ENCODE results near the gene MYO1H.

MYO1H gene

DNA sequence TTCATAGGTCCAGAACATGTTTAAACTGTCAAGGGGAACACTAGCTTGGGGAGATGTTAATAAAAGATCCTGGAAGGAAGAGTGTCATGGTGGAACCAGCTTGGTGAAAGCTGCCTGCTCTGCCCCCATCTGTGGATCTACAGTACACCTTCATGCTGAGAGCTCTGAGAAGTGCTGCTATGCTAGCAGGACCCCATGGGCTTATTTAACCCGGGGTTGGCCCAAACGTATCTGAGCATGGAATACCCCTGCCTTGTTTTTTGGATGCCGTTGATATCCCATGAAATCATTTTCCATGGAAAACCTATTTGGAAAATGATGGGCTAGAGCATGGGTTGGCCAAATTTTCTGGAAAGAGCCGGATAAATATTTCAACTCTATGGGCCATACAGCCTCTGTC is 144.0 kb downstream of the MYO1H start:
- H3K36me3 ChIP-seq (ENCODE audit: control insufficient read depth in 2 of 2, insufficient read depth in 1 of 2, low read length in 2 of 2): peaks cover 22 to 81% of the 10 kb centered on the region in 2 experiments
- H3K27ac ChIP-seq (ENCODE audit: extremely low read depth, low read depth, low read length): no peak overlapping the region
- TF ChIP-seq, protein P1, sequence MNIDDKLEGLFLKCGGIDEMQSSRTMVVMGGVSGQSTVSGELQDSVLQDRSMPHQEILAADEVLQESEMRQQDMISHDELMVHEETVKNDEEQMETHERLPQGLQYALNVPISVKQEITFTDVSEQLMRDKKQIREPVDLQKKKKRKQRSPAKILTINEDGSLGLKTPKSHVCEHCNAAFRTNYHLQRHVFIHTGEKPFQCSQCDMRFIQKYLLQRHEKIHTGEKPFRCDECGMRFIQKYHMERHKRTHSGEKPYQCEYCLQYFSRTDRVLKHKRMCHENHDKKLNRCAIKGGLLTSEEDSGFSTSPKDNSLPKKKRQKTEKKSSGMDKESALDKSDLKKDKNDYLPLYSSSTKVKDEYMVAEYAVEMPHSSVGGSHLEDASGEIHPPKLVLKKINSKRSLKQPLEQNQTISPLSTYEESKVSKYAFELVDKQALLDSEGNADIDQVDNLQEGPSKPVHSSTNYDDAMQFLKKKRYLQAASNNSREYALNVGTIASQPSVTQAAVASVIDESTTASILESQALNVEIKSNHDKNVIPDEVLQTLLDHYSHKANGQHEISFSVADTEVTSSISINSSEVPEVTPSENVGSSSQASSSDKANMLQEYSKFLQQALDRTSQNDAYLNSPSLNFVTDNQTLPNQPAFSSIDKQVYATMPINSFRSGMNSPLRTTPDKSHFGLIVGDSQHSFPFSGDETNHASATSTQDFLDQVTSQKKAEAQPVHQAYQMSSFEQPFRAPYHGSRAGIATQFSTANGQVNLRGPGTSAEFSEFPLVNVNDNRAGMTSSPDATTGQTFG (tag by site-specific recombination; IDR thresholded peaks at IDR 0.05; ENCODE audit: borderline replicate concordance): no peak
- TF ChIP-seq KLF8 (tag by site-specific recombination; IDR thresholded peaks at IDR 0.05): no peak
- no peak for TF ChIP-seq KLF1 (tag by site-specific recombination; IDR thresholded peaks at IDR 0.05)
- TF ChIP-seq ZNF660 (tag by site-specific recombination; IDR thresholded peaks at IDR 0.05): no peak
- TF ChIP-seq ZFP37 (tag by site-specific recombination; IDR thresholded peaks at IDR 0.05): no peak
- TF ChIP-seq GFI1B (tag by site-specific recombination; IDR thresholded peaks at IDR 0.05): no peak
- TF ChIP-seq ZNF155 (tag by site-specific recombination; IDR thresholded peaks at IDR 0.05): no peak
- TF ChIP-seq ZNF629 (tag by site-specific recombination; IDR thresholded peaks at IDR 0.05): no peak
- TF ChIP-seq TCF7L2 (IDR thresholded peaks at IDR 0.05; ENCODE audit: borderline replicate concordance, low read depth, low read length): no peak
- TF ChIP-seq ZBTB8A (tag by site-specific recombination; IDR thresholded peaks at IDR 0.05): no peak
- no peak for TF ChIP-seq ZNF561 (tag by site-specific recombination; IDR thresholded peaks at IDR 0.05; ENCODE audit: borderline replicate concordance)
- TF ChIP-seq ZBTB17 (tag by site-specific recombination; IDR thresholded peaks at IDR 0.05): no peak
- ChIA-PET CTCF (interaction anchor here (0.5 to 1.4 kb wide), 3 partner anchors 64 to 280 kb away, joined by 3 to 4 read pairs (median 3); no protein-coding TSS in a partner anchor), POLR2A (no interaction called here)
- no peaks in the 10 kb centered on the region for H3K4me1 ChIP-seq (ENCODE audit: control insufficient read depth, insufficient read depth, low read length)
- no peak overlapping the region for H3K4me3 ChIP-seq (ENCODE audit: low read depth, low read length)
- no peaks in the 10 kb centered on the region for H3K9me3 ChIP-seq (ENCODE audit: control insufficient read depth, insufficient read depth, low read depth, low read length)

DNA sequence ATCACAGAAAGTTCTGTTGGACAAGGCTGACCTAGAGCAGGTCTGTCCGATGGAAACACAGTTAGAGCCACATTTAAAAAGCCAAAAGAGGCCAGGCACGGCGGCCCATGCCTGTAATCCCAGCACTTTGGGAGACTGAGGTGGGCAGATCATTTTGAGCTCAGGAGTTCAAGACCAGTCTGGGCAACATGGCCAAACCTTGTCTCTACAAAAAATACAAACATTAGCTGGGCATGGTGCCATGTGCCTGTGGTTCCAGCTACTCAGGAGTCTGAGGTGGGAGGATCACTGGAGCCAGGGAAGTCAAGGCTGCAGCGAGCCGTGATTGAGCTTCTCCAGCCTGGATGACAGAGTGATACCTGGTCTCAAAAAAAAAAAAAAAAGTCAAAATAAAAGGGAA is 144.7 kb downstream of the MYO1H start:
- Histone ChIP-seq H3K27ac (ENCODE audit: extremely low read depth, low read depth, low read length) (no peak overlapping the region), H3K9me3 (ENCODE audit: control insufficient read depth, insufficient read depth, low read depth, low read length) (no peaks in the 10 kb centered on the region), H3K4me3 (ENCODE audit: low read depth, low read length) (no peak overlapping the region), H3K4me1 (ENCODE audit: control insufficient read depth, insufficient read depth, low read length) (no peaks in the 10 kb centered on the region), H3K36me3 (ENCODE audit: control insufficient read depth in 2 of 2, insufficient read depth in 1 of 2, low read length in 2 of 2) (peaks cover 22 to 74% of the 10 kb centered on the region in 2 experiments)
- ChIA-PET CTCF (no interaction called here), POLR2A (no interaction called here)
- TF ChIP-seq, protein P2, sequence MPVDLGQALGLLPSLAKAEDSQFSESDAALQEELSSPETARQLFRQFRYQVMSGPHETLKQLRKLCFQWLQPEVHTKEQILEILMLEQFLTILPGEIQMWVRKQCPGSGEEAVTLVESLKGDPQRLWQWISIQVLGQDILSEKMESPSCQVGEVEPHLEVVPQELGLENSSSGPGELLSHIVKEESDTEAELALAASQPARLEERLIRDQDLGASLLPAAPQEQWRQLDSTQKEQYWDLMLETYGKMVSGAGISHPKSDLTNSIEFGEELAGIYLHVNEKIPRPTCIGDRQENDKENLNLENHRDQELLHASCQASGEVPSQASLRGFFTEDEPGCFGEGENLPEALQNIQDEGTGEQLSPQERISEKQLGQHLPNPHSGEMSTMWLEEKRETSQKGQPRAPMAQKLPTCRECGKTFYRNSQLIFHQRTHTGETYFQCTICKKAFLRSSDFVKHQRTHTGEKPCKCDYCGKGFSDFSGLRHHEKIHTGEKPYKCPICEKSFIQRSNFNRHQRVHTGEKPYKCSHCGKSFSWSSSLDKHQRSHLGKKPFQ (tag by site-specific recombination; IDR thresholded peaks at IDR 0.05): no peak
- TF ChIP-seq ZNF580 (tag by site-specific recombination; IDR thresholded peaks at IDR 0.05) (no peak), KLF1 (tag by site-specific recombination; IDR thresholded peaks at IDR 0.05) (no peak), WT1 (tag by site-specific recombination; IDR thresholded peaks at IDR 0.05) (no peak), ZNF155 (tag by site-specific recombination; IDR thresholded peaks at IDR 0.05) (no peak), ATF2 (tag by site-specific recombination; IDR thresholded peaks at IDR 0.05; ENCODE audit: low read depth) (no peak), ZNF132 (tag by site-specific recombination; IDR thresholded peaks at IDR 0.05; ENCODE audit: borderline replicate concordance) (no peak), ZNF626 (tag by site-specific recombination; IDR thresholded peaks at IDR 0.05) (no peak)
